HCT116 (cell line): Measurements from ENCODE around the gene PPP1R2C. TPM values are rescaled to one million over a fixed set of nuclear protein-coding genes. Genes with fewer than 3 reads are reported as not detected.

Source experiments
- ATAC-seq: fragments of 200-7000 bp; cut with Tn5 transposase; 2 replicates; pipeline ENCODE4 v1.9.1; 2020; ENCODE audit warnings: mild to moderate bottlenecking, moderate library complexity
- BruUV-seq: library from RNA; stranded (reverse); fragments of 400-500 nt; replicated peaks from 2 replicates; lab custom pipeline; 2021; lab: Mats Ljungman, UMichigan
- CTCF ChIA-PET: fragments of 300-600 bp; sonication (Branson Sonifier 250); formaldehyde crosslinking; loops from one replicate; lab custom pipeline; 2021; ENCODE audit warnings: antibody characterized with exemption; lab: Charles Lee
- POLR2A ChIA-PET: fragments of 300-600, 350-600 bp; sonication (Branson Sonifier 250); formaldehyde crosslinking; loops from one replicate; lab custom pipeline; 2021; ENCODE audit warnings: antibody characterized with exemption; lab: Charles Lee
- RAD21 ChIA-PET, 2 experiments: fragments of 300-600 bp; sonication (Branson Sonifier 250); formaldehyde crosslinking; loops; one replicate each; lab custom pipeline; 2023; ENCODE audit warnings: low total read pairs in 2 of 2; ENCODE audit not compliant: uncharacterized antibody in 2 of 2, unreplicated experiment in 2 of 2, low non-redundant PET in 1 of 2; lab: Charles Lee
- DNase-seq: peaks from one replicate; pipeline ENCODE4 v3.0.0-alpha.2; 2010; ENCODE audit warnings: low read depth, low spot score
- H2AFZ ChIP-seq: fragments of 200-600 bp; shearing (Covaris generic), sonication (generic); 2 replicates; pipeline ENCODE4 v1.6.1; 2017; ENCODE audit warnings: low read depth, mixed run types, mixed read lengths, antibody characterized with exemption, low read length; ENCODE audit not compliant: poor library complexity, severe bottlenecking
- H3K27ac ChIP-seq: 2 replicates; pipeline ENCODE4 v1.5.1; 2012; ENCODE audit warnings: low read depth, low read length
- H3K27me3 ChIP-seq: fragments of 200-600 bp; sonication (generic); 2 replicates; pipeline ENCODE4 v1.6.1; 2016; ENCODE audit warnings: mixed run types, low read length, mixed read lengths; ENCODE audit not compliant: insufficient read depth
- H3K36me3 ChIP-seq, 2 experiments: fragments of 200-500 bp in 1 of 2; fragments of 200-600 bp in 1 of 2; sonication (Bioruptor generic) in 1 of 2; sonication (generic) in 1 of 2; 2 replicates each; pipeline versions ENCODE4 v1.5.1 to v1.6.1; 2014 to 2016; ENCODE audit warnings: low read length in 2 of 2, inconsistent platforms in 1 of 2, mixed read lengths in 1 of 2, mixed run types in 1 of 2; ENCODE audit not compliant: insufficient read depth in 2 of 2, control insufficient read depth in 1 of 2
- H3K4me1 ChIP-seq, 2 experiments: fragments of 200-600 bp in 1 of 2; sonication (generic) in 1 of 2; 2 replicates each; pipeline versions ENCODE4 v1.5.1 to v1.6.1; 2012 to 2017; ENCODE audit warnings: low read length in 2 of 2, inconsistent platforms in 1 of 2, mild to moderate bottlenecking in 1 of 2, mixed read lengths in 1 of 2, mixed run types in 1 of 2, moderate library complexity in 1 of 2; ENCODE audit not compliant: insufficient read depth in 2 of 2, control insufficient read depth in 1 of 2
- H3K4me2 ChIP-seq: fragments of 200-600 bp; sonication (generic); 2 replicates; pipeline ENCODE4 v1.6.1; 2017; ENCODE audit warnings: mixed run types, low read length, mixed read lengths
- H3K4me3 ChIP-seq, 2 experiments: fragments of 200-600 bp in 1 of 2; sonication (generic) in 1 of 2; replicated peaks in 1 of 2; 2 replicates each; pipeline ENCODE4 v1.5.1; 2011 to 2016; ENCODE audit warnings: low read length in 2 of 2, control low read depth in 1 of 2, low read depth in 1 of 2, mild to moderate bottlenecking in 1 of 2, mixed read lengths in 1 of 2, mixed run types in 1 of 2
- H3K79me2 ChIP-seq: fragments of 200-600 bp; sonication (generic); 2 replicates; pipeline ENCODE4 v1.6.1; 2017; ENCODE audit warnings: mild to moderate bottlenecking, mixed run types, low read length, moderate library complexity, mixed read lengths; ENCODE audit not compliant: insufficient read depth
- H3K9ac ChIP-seq: fragments of 200-600 bp; sonication (generic); 2 replicates; pipeline ENCODE4 v1.6.1; 2016; ENCODE audit warnings: low read length, mixed read lengths
- H3K9me2 ChIP-seq: fragments of 200-600 bp; sonication (generic), shearing (Covaris generic); 2 replicates; pipeline ENCODE4 v1.6.1; 2017; ENCODE audit warnings: mixed run types, mild to moderate bottlenecking, moderate library complexity; ENCODE audit not compliant: insufficient read depth
- H3K9me3 ChIP-seq, 2 experiments: fragments of 200-500 bp in 1 of 2; fragments of 200-600 bp in 1 of 2; sonication (Bioruptor generic) in 1 of 2; sonication (generic) in 1 of 2; 2 replicates each; pipeline ENCODE4 v1.6.1; 2014 to 2017; ENCODE audit warnings: low read length in 2 of 2, mixed read lengths in 2 of 2, inconsistent platforms in 1 of 2, low read depth in 1 of 2, mild to moderate bottlenecking in 1 of 2, mixed run types in 1 of 2, moderate library complexity in 1 of 2; ENCODE audit not compliant: control insufficient read depth in 1 of 2, insufficient read depth in 1 of 2
- H4K20me1 ChIP-seq: fragments of 200-600 bp; sonication (generic), shearing (Covaris generic); 2 replicates; pipeline ENCODE4 v1.6.1; 2017; ENCODE audit warnings: mixed run types, mild to moderate bottlenecking, moderate library complexity; ENCODE audit not compliant: insufficient read depth
- ATF3 ChIP-seq: IDR thresholded peaks from 2 replicates; pipeline ENCODE4 v1.6.1; 2012
- CBX3 ChIP-seq: IDR thresholded peaks from 2 replicates; pipeline ENCODE4 v1.6.1; 2012; ENCODE audit warnings: low read depth
- ELF1 ChIP-seq: IDR thresholded peaks from 2 replicates; pipeline ENCODE4 v1.6.1; 2012; ENCODE audit warnings: low read depth, borderline replicate concordance
- FOSL1 ChIP-seq: IDR thresholded peaks from 2 replicates; pipeline ENCODE4 v1.6.1; 2012; ENCODE audit warnings: low read depth
- JUND ChIP-seq: IDR thresholded peaks from 2 replicates; pipeline ENCODE4 v1.6.1; 2012
- POLR2A ChIP-seq: IDR thresholded peaks from 2 replicates; pipeline ENCODE4 v1.7.0; 2011; ENCODE audit warnings: borderline replicate concordance; ENCODE audit not compliant: insufficient read depth, insufficient read length; ENCODE audit errors: extremely low read depth
- POLR2AphosphoS5 ChIP-seq: IDR thresholded peaks from 2 replicates; pipeline ENCODE4 v1.6.1; 2011; ENCODE audit warnings: mild to moderate bottlenecking, low read depth, low read length, moderate library complexity
- RAD21 ChIP-seq: IDR thresholded peaks from 2 replicates; pipeline ENCODE4 v1.6.1; 2012; ENCODE audit warnings: low read depth, mild to moderate bottlenecking
- SIN3A ChIP-seq: IDR thresholded peaks from 2 replicates; pipeline ENCODE4 v1.6.1; 2012; ENCODE audit warnings: low read depth
- SP1 ChIP-seq: IDR thresholded peaks from 2 replicates; pipeline ENCODE4 v1.6.1; 2012; ENCODE audit warnings: low read depth
- SRF ChIP-seq: IDR thresholded peaks from 2 replicates; pipeline ENCODE4 v1.6.1; 2012; ENCODE audit warnings: low read depth
- YY1 ChIP-seq: IDR thresholded peaks from 2 replicates; pipeline ENCODE4 v1.6.1; 2011; ENCODE audit warnings: low read length, low read depth, moderate library complexity, mild to moderate bottlenecking; ENCODE audit not compliant: insufficient replicate concordance; ENCODE audit errors: extremely low read depth
- ZFX ChIP-seq: fragments of 450-650 bp; IDR thresholded peaks from 2 replicates; pipeline ENCODE4 v1.6.1; 2017
- ZNF274 ChIP-seq: fragments of 200-500 bp; sonication (Bioruptor generic); IDR thresholded peaks from 2 replicates; pipeline ENCODE4 v1.6.1; 2014; ENCODE audit warnings: mild to moderate bottlenecking, low read depth, low read length, inconsistent platforms
- intact Hi-C: fragments of 100-400 bp; cut with micrococcal nuclease; formaldehyde crosslinking; loops from 2 replicates; pipeline ENCODE4 v1.10.0; 2022
- total RNA-seq: library from RNA; stranded (reverse); gene quantifications from one replicate; pipeline ENCODE4 v1.2.1, GENCODE V29; 2021; ENCODE audit not compliant: unreplicated experiment
- TF ChIP-seq, protein P1 (sequence below): IDR thresholded peaks from 2 replicates; pipeline ENCODE4 v1.6.1; 2012; ENCODE audit warnings: low read depth

The PPP1R2C gene
- total RNA-seq, 1 experiment from 2014 or later = not detected

GRCh38 chrX:42772874-42773273, 5.1 kb downstream of the PPP1R2C start:
- Histone ChIP-seq H3K9me2 (no peaks in the 10 kb centered on the region), H4K20me1 (no peaks in the 10 kb centered on the region), H3K27me3 (no peaks in the 10 kb centered on the region), H3K36me3 (no peaks in the 10 kb centered on the region), H3K4me3 (no peak overlapping the region), H3K9me3 (no peaks in the 10 kb centered on the region), H3K9ac (no peak overlapping the region), H2AFZ (no peak overlapping the region), H3K79me2 (no peaks in the 10 kb centered on the region), H3K27ac (no peak overlapping the region), H3K4me1 (no peaks in the 10 kb centered on the region), H3K4me2 (no peak overlapping the region)
- ChIA-PET CTCF (no interaction called here), RAD21 (no interaction called here), POLR2A (no interaction called here)
- DNase-seq (no peak), ATAC-seq (no peak)
- intact Hi-C loops = no loop called here
- TF ChIP-seq JUND = no peak
- no peak for TF ChIP-seq FOSL1
- TF ChIP-seq POLR2AphosphoS5 = no peak
- no peak for TF ChIP-seq CBX3
- TF ChIP-seq ATF3 = no peak
- no peak for TF ChIP-seq RAD21
- no peak for TF ChIP-seq SRF
- TF ChIP-seq YY1 = no peak
- TF ChIP-seq ELF1 = no peak
- no peak for TF ChIP-seq SP1
- no peak for TF ChIP-seq ZFX
- TF ChIP-seq, protein P1, sequence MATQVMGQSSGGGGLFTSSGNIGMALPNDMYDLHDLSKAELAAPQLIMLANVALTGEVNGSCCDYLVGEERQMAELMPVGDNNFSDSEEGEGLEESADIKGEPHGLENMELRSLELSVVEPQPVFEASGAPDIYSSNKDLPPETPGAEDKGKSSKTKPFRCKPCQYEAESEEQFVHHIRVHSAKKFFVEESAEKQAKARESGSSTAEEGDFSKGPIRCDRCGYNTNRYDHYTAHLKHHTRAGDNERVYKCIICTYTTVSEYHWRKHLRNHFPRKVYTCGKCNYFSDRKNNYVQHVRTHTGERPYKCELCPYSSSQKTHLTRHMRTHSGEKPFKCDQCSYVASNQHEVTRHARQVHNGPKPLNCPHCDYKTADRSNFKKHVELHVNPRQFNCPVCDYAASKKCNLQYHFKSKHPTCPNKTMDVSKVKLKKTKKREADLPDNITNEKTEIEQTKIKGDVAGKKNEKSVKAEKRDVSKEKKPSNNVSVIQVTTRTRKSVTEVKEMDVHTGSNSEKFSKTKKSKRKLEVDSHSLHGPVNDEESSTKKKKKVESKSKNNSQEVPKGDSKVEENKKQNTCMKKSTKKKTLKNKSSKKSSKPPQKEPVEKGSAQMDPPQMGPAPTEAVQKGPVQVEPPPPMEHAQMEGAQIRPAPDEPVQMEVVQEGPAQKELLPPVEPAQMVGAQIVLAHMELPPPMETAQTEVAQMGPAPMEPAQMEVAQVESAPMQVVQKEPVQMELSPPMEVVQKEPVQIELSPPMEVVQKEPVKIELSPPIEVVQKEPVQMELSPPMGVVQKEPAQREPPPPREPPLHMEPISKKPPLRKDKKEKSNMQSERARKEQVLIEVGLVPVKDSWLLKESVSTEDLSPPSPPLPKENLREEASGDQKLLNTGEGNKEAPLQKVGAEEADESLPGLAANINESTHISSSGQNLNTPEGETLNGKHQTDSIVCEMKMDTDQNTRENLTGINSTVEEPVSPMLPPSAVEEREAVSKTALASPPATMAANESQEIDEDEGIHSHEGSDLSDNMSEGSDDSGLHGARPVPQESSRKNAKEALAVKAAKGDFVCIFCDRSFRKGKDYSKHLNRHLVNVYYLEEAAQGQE = no peak
- TF ChIP-seq SIN3A = no peak
- TF ChIP-seq ZNF274 = no peak
- TF ChIP-seq POLR2A = no peak
- no TSS peak for BruUV-seq
